ENCODE results near the gene PLA2G3. TPM values are rescaled to one million over a fixed set of nuclear protein-coding genes. Genes with fewer than 3 reads are reported as not detected.
A peak's percentile ranks its signal among the peaks of the same experiment; 100 is the strongest.
"Not testable (repeated sequence)": the region's sequence is repeated elsewhere in the genome, so short reads cannot be mapped to it uniquely, and the experiment has no call there.

Gene PLA2G3
- polyA plus RNA-seq (ENCODE audit: insufficient read length in 4 of 4), result under 1 TPM; 0.07 to 0.27 (median 0.16) TPM

DNA sequence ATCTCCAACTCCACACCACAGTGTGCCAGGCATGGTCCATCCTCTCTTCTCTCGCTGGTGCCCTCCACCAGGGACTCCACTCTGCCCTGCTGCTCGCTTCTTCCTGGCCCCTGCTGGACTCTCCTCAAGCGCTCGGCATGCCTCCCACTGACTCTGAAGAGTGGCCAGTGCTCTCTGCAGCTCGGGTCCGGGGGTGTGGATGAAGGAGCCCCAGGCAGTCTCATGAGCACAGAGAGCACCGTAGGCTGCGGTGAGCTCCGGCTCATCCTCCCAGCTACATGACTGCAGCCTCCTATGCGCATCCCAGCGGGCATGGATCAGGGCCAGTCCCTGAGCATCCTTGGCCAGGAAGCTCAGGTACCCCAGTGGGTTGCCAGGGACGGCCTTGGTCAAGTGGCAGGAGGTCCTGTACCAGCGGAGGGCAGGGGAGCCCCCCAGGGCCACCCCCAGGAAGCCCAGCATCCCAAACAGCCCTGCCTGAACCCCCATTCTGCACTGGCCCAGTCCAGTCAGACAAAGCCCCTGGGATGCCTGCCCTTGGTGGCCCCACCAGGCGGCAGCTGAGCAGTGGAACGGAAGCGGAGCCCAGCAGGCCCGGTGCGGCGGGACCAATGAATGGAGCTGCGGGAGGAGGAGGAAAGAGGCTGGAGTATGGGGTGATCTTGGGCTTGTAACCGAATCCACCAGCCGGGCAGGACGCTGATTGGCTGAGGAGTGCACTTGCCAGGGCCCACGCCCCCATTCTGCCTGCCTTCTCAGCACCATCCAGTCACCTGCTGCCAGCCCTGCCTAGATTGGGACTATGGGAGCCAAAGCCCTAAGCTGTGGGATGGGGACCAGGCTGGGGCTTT lies at the start of gene PLA2G3:
TSS of gene PLA2G3 (minus strand) at position 643 of the 851 bp plus-strand sequence. CDS start at position 489, 154 bp downstream.
- no peak for DNase-seq (ENCODE audit: low read depth in 4 of 4, low spot score in 3 of 4)

DNA sequence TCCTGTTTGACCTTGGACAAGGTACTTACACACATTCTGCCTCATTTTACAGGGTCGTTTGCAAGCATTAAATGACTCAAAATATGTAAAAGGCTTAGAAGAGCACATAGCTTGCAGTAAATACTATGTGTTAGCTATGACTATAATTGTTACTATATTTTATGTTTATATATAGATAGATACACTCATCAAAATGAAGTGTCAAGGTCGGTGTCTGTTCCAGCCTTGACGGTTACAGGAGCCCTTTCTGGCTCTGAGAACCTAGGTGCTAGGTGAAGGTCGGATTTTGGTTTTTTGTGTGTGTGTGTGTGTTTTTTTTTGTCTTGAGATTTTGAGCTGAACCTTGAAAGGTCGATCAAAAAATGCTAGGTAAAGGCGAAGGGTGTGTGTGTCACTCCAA lies 47.3 kb upstream of the PLA2G3 start:
- no peak for DNase-seq (ENCODE audit: low read depth in 4 of 4, low spot score in 3 of 4)

DNA sequence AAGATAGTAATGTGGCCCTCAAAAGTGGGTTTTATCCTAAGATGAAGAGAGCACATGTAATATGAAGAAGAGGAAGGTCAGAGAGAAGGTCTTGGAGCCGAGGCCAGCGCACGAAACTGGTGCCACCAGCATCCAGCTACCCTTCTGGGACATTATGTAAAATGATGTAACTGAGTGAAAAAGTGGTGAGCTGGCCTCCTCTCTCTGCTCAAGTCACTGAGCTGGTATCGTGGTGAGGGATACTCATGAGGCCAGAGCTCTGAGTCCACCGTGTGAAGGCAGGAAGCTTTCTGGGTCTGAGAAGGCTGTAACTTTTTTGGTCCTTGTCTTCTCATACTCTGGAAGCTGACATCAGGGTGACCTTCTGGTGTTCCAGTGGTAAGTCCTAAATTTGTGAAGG lies 44.7 kb upstream of the PLA2G3 start:
- DNase-seq (ENCODE audit: low read depth in 4 of 4, low spot score in 3 of 4), result no peak

DNA sequence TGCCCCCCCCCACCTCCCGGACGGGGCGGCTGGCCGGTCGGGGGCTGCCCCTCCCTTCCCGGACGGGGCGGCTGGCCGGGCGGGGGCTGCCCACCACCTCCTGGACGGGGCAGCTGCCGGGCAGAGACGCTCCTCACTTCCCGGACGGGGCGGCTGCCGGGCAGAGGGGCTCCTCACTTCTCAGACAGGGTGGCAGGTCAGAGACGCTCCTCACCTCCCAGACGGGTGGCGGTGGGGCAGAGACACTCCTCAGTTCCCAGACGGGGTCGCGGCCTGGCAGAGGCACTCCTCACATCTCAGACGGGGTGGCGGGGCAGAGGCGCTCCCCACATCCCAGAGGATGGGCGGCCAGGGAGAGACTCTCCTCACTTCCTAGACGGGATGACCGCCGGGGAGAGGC lies 43.7 kb upstream of the PLA2G3 start:
- no peak for DNase-seq (ENCODE audit: low read depth in 4 of 4, low spot score in 3 of 4)

- DNase-seq (ENCODE audit: low read depth in 4 of 4, low spot score in 3 of 4), result peak in 2 of 4 donors; percentile 4 to 37
Observed at GRCh38 chr22:31179345-31179744, 39.0 kb upstream of the PLA2G3 start.

DNA sequence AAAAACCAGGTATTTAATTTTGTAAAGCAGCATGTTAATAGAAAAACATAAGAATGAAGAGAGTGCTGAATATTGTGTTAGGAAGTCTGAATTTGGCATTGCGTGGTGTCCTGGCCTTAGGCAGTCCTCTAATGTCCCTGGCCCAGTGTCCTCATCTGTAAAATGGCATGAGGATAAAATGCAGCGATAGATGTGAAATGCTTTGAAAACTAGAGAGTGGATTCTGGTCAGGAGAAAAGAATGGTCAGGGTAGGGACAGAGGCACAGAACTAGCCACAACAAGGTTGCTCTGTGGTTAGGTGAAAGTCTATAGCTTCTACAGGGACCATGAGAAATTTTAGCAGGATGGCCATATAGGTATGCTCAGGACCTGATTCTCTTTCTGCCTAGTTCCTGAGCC lies 38.6 kb upstream of the PLA2G3 start:
- no peak for DNase-seq (ENCODE audit: low read depth in 4 of 4, low spot score in 3 of 4)

DNA sequence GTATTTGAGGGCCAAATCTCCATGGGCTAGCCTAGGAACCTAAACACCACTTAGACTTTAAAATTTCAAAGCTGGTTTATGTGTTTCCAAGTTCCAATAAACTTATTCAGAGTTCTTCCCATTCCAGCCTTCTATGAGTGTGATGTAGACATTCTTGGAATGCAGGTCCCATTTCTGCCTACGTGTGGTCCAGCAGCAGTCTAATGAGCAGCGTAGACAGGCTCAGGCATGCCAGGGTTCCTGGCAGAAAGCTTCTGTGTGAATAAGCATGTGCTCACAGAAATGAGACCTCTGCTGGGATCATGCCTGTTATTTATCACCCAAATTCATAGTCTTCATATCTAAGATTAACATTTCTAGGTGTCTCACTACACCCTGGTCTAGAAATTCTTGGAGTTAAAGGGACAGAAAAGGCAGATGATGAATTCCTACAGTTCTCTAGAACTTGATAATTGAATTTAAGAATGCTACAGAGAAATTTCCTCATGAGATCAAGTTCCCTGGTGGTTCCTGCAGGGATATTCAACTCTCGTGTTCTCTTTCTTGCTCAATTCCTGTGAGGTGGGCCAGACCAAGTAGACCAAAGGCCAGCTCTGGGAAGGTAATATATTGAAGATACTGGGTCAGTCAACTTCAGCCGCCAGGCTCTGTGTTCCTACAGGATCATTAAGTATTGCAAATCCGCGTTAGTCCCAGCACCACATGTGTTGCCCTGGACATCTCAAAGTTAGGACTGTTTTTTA lies 37.3 kb upstream of the PLA2G3 start:
- DNase-seq (ENCODE audit: low read depth in 4 of 4, low spot score in 3 of 4), result no peak

- no peak for DNase-seq (ENCODE audit: low read depth in 4 of 4, low spot score in 3 of 4)
Observed at GRCh38 chr22:31176923-31177322, 36.6 kb upstream of the PLA2G3 start.

- no peak for DNase-seq (ENCODE audit: low read depth in 4 of 4, low spot score in 3 of 4)
Observed at GRCh38 chr22:31173386-31174145, 33.3 kb upstream of the PLA2G3 start.

DNA sequence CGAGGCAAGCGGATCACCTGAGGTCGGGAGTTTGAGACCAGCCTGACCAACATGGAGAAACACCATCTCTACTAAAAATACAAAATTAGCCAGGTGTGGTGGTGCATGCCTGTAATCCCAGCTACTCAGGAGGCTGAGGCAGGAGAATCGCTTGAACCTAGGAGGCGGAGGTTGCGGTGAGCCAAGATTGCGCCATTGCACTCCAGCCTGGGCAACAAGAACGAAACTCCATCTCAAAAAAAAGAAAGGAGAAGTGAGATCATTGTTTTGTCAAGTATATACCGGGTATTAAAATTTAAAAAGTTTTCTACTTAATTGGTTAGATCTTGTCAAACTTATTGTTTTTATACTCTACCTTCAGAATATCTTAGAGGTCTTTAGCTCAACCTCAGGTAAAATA lies 31.4 kb upstream of the PLA2G3 start:
- not testable (repeated sequence) for DNase-seq (ENCODE audit: low read depth in 4 of 4, low spot score in 3 of 4)

GRCh38 chr22:31170971-31171370 lies 30.7 kb upstream of the PLA2G3 start:
- DNase-seq (ENCODE audit: low read depth in 4 of 4, low spot score in 3 of 4), result no peak

- DNase-seq (ENCODE audit: low read depth in 4 of 4, low spot score in 3 of 4), result no peak
Observed at GRCh38 chr22:31162015-31162765, 21.9 kb upstream of the PLA2G3 start.

- DNase-seq (ENCODE audit: low read depth in 4 of 4, low spot score in 3 of 4), result no peak
Observed at GRCh38 chr22:31161386-31161785, 21.1 kb upstream of the PLA2G3 start.

- DNase-seq (ENCODE audit: low read depth in 4 of 4, low spot score in 3 of 4), result no peak
Observed at GRCh38 chr22:31160328-31160978, 20.1 kb upstream of the PLA2G3 start.

DNA sequence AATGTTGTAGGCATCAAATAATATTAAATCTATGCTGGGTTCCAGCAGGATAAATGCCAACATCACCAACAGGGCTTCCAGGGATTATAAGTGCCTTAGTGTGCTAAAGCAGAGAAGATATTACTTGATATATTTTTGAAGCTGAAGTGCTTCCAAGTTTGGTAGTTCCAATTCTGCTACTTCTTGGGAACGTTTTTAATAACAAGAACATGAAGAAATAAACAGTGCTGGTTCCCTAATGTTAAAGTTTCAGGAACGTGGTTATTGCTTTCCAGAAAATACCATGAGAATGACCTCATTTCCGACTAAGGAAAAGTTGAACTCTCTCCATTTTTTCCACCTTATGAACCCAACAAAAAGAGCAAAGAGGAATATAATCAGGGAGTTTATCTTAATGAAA lies 15.1 kb upstream of the PLA2G3 start:
- no peak for DNase-seq (ENCODE audit: low read depth in 4 of 4, low spot score in 3 of 4)

DNA sequence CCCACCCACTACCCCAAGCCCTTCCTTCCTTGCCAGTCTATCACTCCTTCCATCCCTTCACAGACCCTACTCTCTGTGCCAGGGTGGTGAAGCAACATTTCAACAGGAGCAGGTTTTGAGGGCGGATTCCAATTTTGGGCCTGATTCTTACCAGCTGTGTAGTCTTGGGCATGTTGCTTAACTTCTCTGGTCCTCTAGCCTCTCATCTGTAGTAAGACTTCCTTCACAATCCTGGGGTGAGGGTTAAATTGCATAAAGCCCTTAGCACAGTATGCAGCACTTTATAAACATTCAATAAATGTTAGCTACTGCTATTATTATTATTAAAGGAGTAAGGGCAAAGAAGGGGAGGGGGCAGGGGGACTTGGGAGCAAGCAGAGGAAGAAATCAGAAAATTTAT lies 14.7 kb upstream of the PLA2G3 start:
- DNase-seq (ENCODE audit: low read depth in 4 of 4, low spot score in 3 of 4), result no peak

GRCh38 chr22:31153357-31153756 lies 13.0 kb upstream of the PLA2G3 start:
- no peak for DNase-seq (ENCODE audit: low read depth in 4 of 4, low spot score in 3 of 4)

GRCh38 chr22:31151872-31152271 lies 11.6 kb upstream of the PLA2G3 start:
- no peak for DNase-seq (ENCODE audit: low read depth in 4 of 4, low spot score in 3 of 4)

GRCh38 chr22:31150615-31151014 lies 10.3 kb upstream of the PLA2G3 start:
- DNase-seq (ENCODE audit: low read depth in 4 of 4, low spot score in 3 of 4), result no peak

Measured in left renal pelvis (tissue), 4 donors.